ENCODE measurements around the gene CKLF.

GRCh38 chr16:66524601-66525164 lies 27.7 kb upstream of the CKLF start:
- TF ChIP-seq, protein P1, sequence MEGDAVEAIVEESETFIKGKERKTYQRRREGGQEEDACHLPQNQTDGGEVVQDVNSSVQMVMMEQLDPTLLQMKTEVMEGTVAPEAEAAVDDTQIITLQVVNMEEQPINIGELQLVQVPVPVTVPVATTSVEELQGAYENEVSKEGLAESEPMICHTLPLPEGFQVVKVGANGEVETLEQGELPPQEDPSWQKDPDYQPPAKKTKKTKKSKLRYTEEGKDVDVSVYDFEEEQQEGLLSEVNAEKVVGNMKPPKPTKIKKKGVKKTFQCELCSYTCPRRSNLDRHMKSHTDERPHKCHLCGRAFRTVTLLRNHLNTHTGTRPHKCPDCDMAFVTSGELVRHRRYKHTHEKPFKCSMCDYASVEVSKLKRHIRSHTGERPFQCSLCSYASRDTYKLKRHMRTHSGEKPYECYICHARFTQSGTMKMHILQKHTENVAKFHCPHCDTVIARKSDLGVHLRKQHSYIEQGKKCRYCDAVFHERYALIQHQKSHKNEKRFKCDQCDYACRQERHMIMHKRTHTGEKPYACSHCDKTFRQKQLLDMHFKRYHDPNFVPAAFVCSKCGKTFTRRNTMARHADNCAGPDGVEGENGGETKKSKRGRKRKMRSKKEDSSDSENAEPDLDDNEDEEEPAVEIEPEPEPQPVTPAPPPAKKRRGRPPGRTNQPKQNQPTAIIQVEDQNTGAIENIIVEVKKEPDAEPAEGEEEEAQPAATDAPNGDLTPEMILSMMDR (IDR thresholded peaks at IDR 0.05; ENCODE audit: low read depth, low read length, missing input control), result peak; percentile 15
- TF ChIP-seq JUND (IDR thresholded peaks at IDR 0.05) (no peak), NR2F2 (IDR thresholded peaks at IDR 0.05) (no peak), TAF1 (conservative IDR thresholded peaks at IDR 0.05) (no peak), SP1 (IDR thresholded peaks at IDR 0.05) (no peak), YY1 (IDR thresholded peaks at IDR 0.05) (no peak), MAX (IDR thresholded peaks at IDR 0.05) (no peak), ZBTB33 (IDR thresholded peaks at IDR 0.05) (no peak), GABPA (IDR thresholded peaks at IDR 0.05 in 1 of 2, conservative IDR thresholded peaks at IDR 0.05 in 1 of 2) (no peak), RAD21 (IDR thresholded peaks at IDR 0.05) (peak in 1 of 2 donors; percentile 11)
- TF ChIP-seq, protein P2, sequence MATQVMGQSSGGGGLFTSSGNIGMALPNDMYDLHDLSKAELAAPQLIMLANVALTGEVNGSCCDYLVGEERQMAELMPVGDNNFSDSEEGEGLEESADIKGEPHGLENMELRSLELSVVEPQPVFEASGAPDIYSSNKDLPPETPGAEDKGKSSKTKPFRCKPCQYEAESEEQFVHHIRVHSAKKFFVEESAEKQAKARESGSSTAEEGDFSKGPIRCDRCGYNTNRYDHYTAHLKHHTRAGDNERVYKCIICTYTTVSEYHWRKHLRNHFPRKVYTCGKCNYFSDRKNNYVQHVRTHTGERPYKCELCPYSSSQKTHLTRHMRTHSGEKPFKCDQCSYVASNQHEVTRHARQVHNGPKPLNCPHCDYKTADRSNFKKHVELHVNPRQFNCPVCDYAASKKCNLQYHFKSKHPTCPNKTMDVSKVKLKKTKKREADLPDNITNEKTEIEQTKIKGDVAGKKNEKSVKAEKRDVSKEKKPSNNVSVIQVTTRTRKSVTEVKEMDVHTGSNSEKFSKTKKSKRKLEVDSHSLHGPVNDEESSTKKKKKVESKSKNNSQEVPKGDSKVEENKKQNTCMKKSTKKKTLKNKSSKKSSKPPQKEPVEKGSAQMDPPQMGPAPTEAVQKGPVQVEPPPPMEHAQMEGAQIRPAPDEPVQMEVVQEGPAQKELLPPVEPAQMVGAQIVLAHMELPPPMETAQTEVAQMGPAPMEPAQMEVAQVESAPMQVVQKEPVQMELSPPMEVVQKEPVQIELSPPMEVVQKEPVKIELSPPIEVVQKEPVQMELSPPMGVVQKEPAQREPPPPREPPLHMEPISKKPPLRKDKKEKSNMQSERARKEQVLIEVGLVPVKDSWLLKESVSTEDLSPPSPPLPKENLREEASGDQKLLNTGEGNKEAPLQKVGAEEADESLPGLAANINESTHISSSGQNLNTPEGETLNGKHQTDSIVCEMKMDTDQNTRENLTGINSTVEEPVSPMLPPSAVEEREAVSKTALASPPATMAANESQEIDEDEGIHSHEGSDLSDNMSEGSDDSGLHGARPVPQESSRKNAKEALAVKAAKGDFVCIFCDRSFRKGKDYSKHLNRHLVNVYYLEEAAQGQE (IDR thresholded peaks at IDR 0.05), result no peak

Measured in liver (tissue), 3 donors.